HG03196 (cell line): ENCODE data around the gene TUSC2.
"Not testable (repeated sequence)": the region's sequence is repeated elsewhere in the genome, so short reads cannot be mapped to it uniquely, and the experiment has no call there.

Source experiments
- ATAC-seq: cut with Tn5 transposase; IDR thresholded peaks from one replicate; pipeline ENCODE4 v1.9.1; 2021; ENCODE audit not compliant: unreplicated experiment

The TUSC2 gene

DNA sequence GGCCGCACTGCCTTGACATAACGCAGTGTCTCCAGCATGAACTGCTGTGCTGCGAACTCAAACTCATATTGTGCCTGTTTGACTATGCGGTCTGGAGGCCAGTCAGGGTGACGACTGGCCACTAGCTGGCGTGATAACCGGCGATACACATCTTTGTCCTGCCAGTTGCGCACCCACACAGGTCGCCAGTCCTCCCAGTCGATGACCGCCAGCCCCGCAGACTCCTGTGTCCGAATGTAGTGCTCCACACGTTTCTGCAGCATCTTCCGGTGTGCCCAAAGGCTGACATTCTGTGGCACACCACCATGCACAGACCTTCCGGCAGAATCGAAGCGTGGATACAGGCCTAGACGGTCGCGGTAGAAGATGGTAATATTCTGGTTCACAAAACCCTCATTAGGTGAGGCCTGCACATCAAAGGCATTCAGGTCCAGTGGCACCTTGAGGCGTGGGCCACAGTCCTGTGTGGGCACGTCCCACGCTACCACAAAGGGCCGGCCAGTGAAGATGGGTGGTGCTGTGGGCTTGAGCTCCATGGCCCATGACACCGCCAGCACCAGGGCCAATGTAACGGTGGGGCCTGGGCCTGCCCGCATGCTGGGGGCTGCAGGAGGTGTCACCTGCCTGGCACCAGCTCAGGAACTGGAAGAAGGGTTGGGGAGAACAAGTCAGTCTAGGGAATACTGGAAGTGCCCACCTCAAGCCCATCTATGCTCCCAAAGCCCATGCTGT lies 8.0 kb downstream of the TUSC2 start:
- no peak for ATAC-seq

- no peak for ATAC-seq
Observed at GRCh38 chr3:50319181-50319893, 8.7 kb downstream of the TUSC2 start.

DNA sequence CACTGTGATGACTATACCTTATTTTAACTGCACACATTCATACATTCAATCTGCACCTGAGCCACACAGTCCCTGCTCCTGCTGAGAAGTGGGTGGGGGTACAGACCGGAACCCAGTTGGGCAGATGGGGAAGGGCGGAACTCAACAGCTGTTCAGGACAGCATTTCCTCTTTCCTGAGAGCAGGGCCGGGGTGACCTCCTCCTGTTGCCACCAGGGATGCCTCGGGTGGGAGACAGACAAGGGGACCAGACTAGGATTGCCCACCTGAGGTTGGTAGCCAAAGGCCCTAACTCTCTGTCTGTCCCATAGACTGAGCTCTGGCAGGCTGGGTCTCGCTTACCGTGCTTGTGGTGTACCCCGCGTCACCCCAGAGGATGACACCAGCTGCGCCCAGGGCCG lies 9.4 kb downstream of the TUSC2 start:
- ATAC-seq: no peak

DNA sequence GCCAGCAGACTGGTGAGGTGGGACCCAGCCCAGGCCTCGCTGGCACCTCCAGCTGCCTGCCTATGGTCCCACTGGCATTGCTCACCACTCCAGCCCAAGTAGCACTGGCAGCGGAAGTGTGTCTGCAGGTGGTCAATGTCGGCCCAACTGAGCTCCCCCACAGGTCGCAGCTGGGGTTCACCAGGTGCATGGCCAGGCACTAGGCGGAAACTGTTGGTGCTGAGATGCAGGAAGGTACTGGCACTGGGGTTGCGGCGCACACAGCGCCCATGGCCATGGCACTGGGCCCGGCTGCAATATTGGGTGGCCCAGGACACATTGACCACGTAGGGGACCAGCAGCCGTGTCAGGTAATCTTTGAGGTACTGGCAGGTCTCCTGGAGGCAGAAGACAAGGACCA lies 9.9 kb downstream of the TUSC2 start:
- ATAC-seq: no peak

GRCh38 chr3:50317300-50317699 lies 10.7 kb downstream of the TUSC2 start:
- ATAC-seq: no peak

DNA sequence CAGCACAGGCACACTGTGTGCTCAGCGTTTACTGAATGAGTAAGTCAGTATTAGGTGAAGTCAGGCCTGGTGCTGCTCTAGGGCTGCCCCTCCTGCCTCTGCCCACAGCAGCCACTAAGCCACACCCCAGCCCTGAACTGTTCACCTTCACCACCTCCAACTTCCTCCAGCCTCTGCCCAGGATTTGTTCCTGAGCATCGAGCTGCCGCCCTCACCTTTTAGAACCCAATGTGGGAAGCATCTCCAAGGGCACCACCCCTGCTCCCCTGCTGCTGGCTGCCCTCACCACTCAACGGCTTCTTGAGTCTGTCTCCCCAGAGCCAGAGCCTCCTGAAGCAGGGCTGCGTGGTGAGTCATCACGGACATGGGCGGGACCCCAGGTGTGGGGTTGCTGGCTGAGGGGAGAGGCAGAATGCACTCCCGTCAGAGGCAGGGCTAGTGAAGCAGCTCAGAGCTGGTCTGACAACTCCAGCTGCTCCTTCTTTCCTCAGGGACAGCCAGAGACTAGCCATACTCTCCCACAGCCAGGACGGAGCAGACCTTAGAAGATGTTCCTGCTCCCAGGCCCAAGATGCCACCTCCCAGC lies 11.3 kb downstream of the TUSC2 start:
- ATAC-seq: no peak

DNA sequence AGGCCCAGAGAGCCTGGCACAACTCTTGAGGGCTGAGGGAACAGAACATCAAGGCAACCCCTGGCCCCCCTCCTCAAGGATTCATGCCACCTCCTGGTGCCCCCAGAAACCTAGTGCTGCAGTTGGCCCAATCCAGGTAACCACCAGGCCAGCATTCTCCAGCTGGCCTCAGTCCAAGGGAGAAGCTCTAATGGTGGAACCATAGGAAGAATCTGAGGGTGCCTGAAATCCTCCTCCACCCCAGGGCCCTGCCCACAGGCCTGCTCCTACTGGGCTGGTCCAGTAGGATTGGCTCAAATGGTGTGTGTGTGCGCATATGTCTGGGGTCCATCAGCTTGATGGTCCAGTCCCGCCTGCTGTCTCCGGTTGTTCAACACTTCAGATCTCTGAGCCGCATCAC lies 13.2 kb downstream of the TUSC2 start:
- no peak for ATAC-seq

GRCh38 chr3:50314342-50314741 lies 13.7 kb downstream of the TUSC2 start:
- no peak for ATAC-seq

- not testable (repeated sequence) for ATAC-seq
Observed at GRCh38 chr3:50312041-50312440, 16.0 kb downstream of the TUSC2 start.

DNA sequence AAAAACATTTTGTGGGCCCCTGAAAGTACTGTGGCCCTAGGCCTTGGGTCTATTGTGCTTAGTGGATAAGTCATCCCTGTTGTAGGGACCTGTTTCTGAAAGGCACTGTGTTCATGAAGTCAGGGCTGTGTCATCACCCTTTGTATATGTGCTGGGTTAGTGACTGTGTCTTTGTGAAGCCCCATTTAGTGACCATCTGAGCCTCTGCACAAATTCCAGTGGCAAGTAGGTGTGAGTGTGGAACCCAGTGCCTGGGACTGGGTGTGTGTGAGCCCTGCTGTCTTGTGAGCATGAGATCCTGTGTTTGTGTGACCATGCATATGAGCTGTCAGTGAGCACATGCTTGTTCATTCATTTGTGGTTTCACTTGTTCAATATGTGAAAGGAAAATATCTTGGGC lies 23.4 kb downstream of the TUSC2 start:
- no peak for ATAC-seq

DNA sequence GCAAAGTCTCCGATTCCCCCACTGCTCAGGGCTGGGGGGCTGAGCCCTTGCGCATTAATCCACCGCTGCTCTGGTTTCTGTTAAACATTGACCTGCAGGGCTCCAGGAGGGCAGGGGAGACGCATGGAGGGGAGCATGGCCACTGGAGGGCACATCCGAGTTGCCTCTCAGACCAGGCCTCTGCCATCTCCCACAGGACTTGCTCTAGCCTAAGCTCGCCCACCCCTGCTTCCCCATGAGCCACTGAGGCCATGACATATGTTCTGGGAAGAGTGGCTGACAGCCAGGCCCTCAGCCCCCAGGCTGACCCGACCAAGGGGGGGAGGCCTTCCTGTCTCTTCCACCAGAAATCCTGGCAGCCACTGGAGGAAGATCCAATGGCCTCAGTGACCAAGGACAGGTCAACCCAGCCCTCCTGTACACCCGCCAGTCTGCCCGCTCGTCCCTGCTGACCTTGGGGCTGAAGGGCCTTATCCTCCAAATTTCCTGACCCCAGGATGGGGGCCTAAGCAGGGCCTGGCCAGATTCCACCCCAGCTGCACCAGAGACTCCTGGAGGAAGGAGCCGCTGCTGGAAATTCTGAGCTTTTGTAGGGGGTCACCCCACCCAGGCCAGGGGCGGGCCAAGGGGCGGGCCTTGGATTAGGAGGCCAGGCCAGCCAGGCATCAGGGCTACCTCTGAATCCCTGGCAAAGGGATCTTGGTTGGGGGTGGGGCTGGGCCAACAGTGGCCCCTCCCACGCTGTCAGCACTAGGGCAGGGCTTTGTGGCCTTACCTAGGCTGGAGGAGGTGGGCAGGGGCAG lies 24.8 kb downstream of the TUSC2 start, which contains the start of gene HYAL1:
Gene HYAL1 (minus strand): TSS at position 562 of the 803 bp plus-strand sequence. CDS start 618 bp downstream, outside the sequence.
- no peak for ATAC-seq

GRCh38 chr3:50302095-50303012 lies 25.7 kb downstream of the TUSC2 start:
- ATAC-seq: no peak

DNA sequence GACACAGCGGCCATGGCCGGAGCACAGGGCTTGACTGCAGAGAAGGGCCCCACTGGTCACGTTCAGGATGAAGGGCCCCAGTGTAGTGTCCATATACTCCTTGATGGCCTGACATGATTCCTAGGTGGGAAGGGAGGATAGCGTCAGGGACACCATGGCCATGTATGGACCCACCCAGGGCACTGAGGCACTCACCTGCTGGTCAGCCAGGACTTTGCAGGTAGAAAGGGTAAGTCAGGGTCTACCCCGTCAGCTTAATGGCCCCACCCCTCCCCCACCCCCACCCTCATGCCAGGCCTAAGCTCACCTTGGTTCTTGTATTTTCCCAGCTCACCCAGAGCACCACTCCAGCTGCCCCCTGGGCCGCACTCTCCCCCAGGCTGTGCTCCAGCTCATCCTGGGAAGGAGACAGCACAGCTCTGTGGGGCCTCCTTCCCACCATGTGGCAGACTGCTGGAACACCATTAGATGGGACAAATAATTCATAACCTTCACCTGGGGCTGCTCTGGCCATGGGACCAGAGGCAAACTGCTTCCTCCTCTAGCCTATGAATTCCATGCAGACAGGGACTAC lies 27.3 kb downstream of the TUSC2 start:
- ATAC-seq: no peak

- ATAC-seq: no peak
Observed at GRCh38 chr3:50299929-50300680, 27.9 kb downstream of the TUSC2 start.

DNA sequence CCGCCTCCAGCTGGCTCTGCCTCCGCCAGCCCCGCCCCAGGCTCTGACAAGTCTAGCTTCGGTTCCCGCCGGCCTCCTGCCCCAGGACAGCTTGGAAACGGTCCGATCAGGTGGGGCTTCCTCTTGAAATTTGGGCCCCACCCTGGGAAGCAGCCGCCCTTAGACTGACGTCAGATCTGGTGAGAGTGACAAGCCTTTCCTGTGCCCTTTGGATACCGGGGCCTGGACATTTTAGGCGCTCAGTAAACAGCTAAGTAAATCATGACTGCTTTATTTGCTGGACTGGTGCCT lies 28.4 kb downstream of the TUSC2 start:
- no peak for ATAC-seq

DNA sequence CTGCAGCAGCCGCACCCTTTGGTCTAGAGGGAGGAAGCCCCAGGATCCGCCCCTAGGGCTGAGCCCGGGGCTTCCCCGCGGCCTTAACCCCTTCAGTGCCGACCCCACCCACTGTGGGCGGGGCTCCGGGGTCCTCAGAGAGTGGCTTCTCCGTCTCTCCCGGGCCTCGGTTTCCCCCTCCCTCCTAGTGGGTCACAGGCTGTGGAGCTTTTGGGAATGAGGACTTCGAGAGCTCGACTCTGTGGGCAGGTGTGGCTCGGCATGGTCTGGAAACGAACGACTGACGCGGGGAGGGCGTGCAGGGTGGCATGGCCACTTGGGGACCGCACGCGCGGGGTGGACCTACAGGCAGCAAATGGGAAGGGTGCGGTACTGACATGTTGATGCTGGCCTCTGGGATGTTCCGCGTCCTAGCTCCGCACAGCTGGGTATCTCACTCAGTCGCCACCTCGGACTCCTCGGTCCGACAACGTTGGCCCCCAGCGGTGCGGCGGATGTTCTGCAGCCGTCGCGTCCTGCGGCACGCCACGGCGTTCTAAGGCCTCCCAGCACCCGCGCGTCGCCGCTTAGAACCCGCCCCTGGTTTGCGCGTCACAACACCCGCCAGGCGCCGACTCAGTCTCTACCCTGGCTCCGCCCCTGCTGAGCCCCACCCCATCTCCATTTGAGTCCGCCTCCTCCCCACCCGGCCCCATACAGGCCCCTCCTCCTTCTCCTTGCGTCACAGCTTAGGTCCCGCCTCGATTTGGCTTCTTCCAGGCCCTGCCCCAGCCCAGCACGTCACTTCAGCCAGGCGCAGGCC lies 29.0 kb downstream of the TUSC2 start, which contains the start of the genes HYAL3 and NAA80:
Gene HYAL3 (minus strand): TSS at position 570 of the 802 bp plus-strand sequence. CDS start 3,803 bp downstream, outside the sequence.
Gene NAA80 (minus strand): TSS at position 570 of the 802 bp plus-strand sequence. CDS start 1,942 bp downstream, outside the sequence.
- peak; percentile 76 for ATAC-seq

GRCh38 chr3:50297896-50298725 lies 29.9 kb downstream of the TUSC2 start:
- no peak for ATAC-seq
